ENCODE measurements around the gene ZNF362. TPM values are rescaled to one million over a fixed set of nuclear protein-coding genes. Genes with fewer than 3 reads are reported as not detected.

The ZNF362 gene
- 10 to 100 TPM; 21.4 to 21.8 TPM for total RNA-seq

GRCh38 chr1:33256471-33257206, at the start of gene ZNF362:
TSS of gene ZNF362 (plus strand) at chr1:33256492. CDS start at chr1:33270575, 14,083 bp downstream.
- Mint-ChIP-seq H3K9me3 (no peaks in the 10 kb centered on the region), H3K27me3 (peaks cover 2% of the 10 kb centered on the region), H3K27ac (peak within 1 kb of the TSS; percentile 100), H3K4me1 (peaks cover 27% of the 10 kb centered on the region), H3K36me3 (ENCODE audit: low read depth) (peaks cover 7% of the 10 kb centered on the region), H3K4me3 (peak within 1 kb of the TSS; percentile 99)
- peak; percentile 76 for DNase-seq
- POLR2A ChIA-PET = no interaction called here
- CTCF ChIA-PET = interaction anchor here (0.7 to 1.1 kb wide), 2 partner anchors 8 to 723 kb away, joined by 3 to 5 read pairs; no protein-coding TSS in a partner anchor

- no peak overlapping the region for H3K4me3 Mint-ChIP-seq
- POLR2A ChIA-PET = no interaction called here
- DNase-seq = no peak
- no peak overlapping the region for H3K27ac Mint-ChIP-seq
- peaks cover 46% of the 10 kb centered on the region for H3K27me3 Mint-ChIP-seq
- peaks cover 4% of the 10 kb centered on the region for H3K9me3 Mint-ChIP-seq
- CTCF ChIA-PET = no interaction called here
- H3K4me1 Mint-ChIP-seq = no peaks in the 10 kb centered on the region
- H3K36me3 Mint-ChIP-seq (ENCODE audit: low read depth) = no peaks in the 10 kb centered on the region
These were observed 44.3 kb upstream of the ZNF362 start for GRCh38 chr1:33211972-33212371.

GRCh38 chr1:33219886-33220661, 36.2 kb upstream of the ZNF362 start:
- Mint-ChIP-seq H3K9me3 (peaks cover 15% of the 10 kb centered on the region), H3K4me3 (no peak overlapping the region), H3K27me3 (peaks cover 11% of the 10 kb centered on the region), H3K27ac (no peak overlapping the region), H3K36me3 (ENCODE audit: low read depth) (no peaks in the 10 kb centered on the region), H3K4me1 (no peaks in the 10 kb centered on the region)
- no peak for DNase-seq
- POLR2A ChIA-PET = no interaction called here
- CTCF ChIA-PET = no interaction called here

- peaks cover 12% of the 10 kb centered on the region for H3K27me3 Mint-ChIP-seq
- no peak for DNase-seq
- POLR2A ChIA-PET = no interaction called here
- H3K4me1 Mint-ChIP-seq = no peaks in the 10 kb centered on the region
- H3K36me3 Mint-ChIP-seq (ENCODE audit: low read depth) = no peaks in the 10 kb centered on the region
- CTCF ChIA-PET = no interaction called here
- no peak overlapping the region for H3K4me3 Mint-ChIP-seq
- no peak overlapping the region for H3K27ac Mint-ChIP-seq
- peaks cover 17% of the 10 kb centered on the region for H3K9me3 Mint-ChIP-seq
These were observed 35.5 kb upstream of the ZNF362 start for GRCh38 chr1:33220676-33221384.

GRCh38 chr1:33221385-33221758, 34.9 kb upstream of the ZNF362 start:
- Mint-ChIP-seq H3K36me3 (ENCODE audit: low read depth) (no peaks in the 10 kb centered on the region), H3K4me3 (no peak overlapping the region), H3K4me1 (no peaks in the 10 kb centered on the region), H3K27ac (no peak overlapping the region), H3K9me3 (peaks cover 17% of the 10 kb centered on the region), H3K27me3 (peaks cover 14% of the 10 kb centered on the region)
- ChIA-PET POLR2A (no interaction called here), CTCF (no interaction called here)
- no peak for DNase-seq

GRCh38 chr1:33222381-33222780, 33.9 kb upstream of the ZNF362 start:
- H3K4me3 Mint-ChIP-seq = no peak overlapping the region
- POLR2A ChIA-PET = no interaction called here
- peaks cover 17% of the 10 kb centered on the region for H3K9me3 Mint-ChIP-seq
- no peaks in the 10 kb centered on the region for H3K36me3 Mint-ChIP-seq (ENCODE audit: low read depth)
- H3K27me3 Mint-ChIP-seq = peaks cover 17% of the 10 kb centered on the region
- no peak for DNase-seq
- CTCF ChIA-PET = interaction anchor here (0.6 kb wide), 1 partner anchor 398 kb away, joined by 3 read pairs; no protein-coding TSS in a partner anchor
- no peak overlapping the region for H3K27ac Mint-ChIP-seq
- no peaks in the 10 kb centered on the region for H3K4me1 Mint-ChIP-seq

- H3K9me3 Mint-ChIP-seq = peaks cover 17% of the 10 kb centered on the region
- peaks cover 1% of the 10 kb centered on the region for H3K4me1 Mint-ChIP-seq
- peaks cover 29% of the 10 kb centered on the region for H3K27me3 Mint-ChIP-seq
- H3K4me3 Mint-ChIP-seq = no peak overlapping the region
- POLR2A ChIA-PET = no interaction called here
- no peak for DNase-seq
- no peak overlapping the region for H3K27ac Mint-ChIP-seq
- CTCF ChIA-PET = no interaction called here
- no peaks in the 10 kb centered on the region for H3K36me3 Mint-ChIP-seq (ENCODE audit: low read depth)
These were observed 32.1 kb upstream of the ZNF362 start for GRCh38 chr1:33224166-33224707.

GRCh38 chr1:33225586-33225985, 30.7 kb upstream of the ZNF362 start:
- H3K9me3 Mint-ChIP-seq = peaks cover 17% of the 10 kb centered on the region
- H3K27me3 Mint-ChIP-seq = peaks cover 31% of the 10 kb centered on the region
- DNase-seq = no peak
- H3K4me3 Mint-ChIP-seq = no peak overlapping the region
- H3K27ac Mint-ChIP-seq = no peak overlapping the region
- no peaks in the 10 kb centered on the region for H3K36me3 Mint-ChIP-seq (ENCODE audit: low read depth)
- ChIA-PET POLR2A (interaction anchor here (0.8 kb wide), 1 partner anchor 136 kb away, joined by 3 read pairs; no protein-coding TSS in a partner anchor), CTCF (interaction anchor here (1.0 to 1.2 kb wide), 2 partner anchors 23 to 168 kb away, joined by 3 to 5 read pairs; no protein-coding TSS in a partner anchor)
- peaks cover 1% of the 10 kb centered on the region for H3K4me1 Mint-ChIP-seq

- no peak overlapping the region for H3K4me3 Mint-ChIP-seq
- H3K4me1 Mint-ChIP-seq = peaks cover 1% of the 10 kb centered on the region
- ChIA-PET CTCF (interaction anchor here (0.7 kb wide), 2 partner anchors 29 to 1689 kb away, joined by 3 read pairs; no protein-coding TSS in a partner anchor), POLR2A (no interaction called here)
- peaks cover 28% of the 10 kb centered on the region for H3K27me3 Mint-ChIP-seq
- H3K27ac Mint-ChIP-seq = no peak overlapping the region
- H3K9me3 Mint-ChIP-seq = peaks cover 12% of the 10 kb centered on the region
- no peak for DNase-seq
- no peaks in the 10 kb centered on the region for H3K36me3 Mint-ChIP-seq (ENCODE audit: low read depth)
These were observed 27.3 kb upstream of the ZNF362 start for GRCh38 chr1:33228935-33229487.

GRCh38 chr1:33231166-33231565, 25.1 kb upstream of the ZNF362 start:
- peaks cover 18% of the 10 kb centered on the region for H3K27me3 Mint-ChIP-seq
- CTCF ChIA-PET = no interaction called here
- H3K36me3 Mint-ChIP-seq (ENCODE audit: low read depth) = no peaks in the 10 kb centered on the region
- no peak for DNase-seq
- POLR2A ChIA-PET = no interaction called here
- no peak overlapping the region for H3K27ac Mint-ChIP-seq
- H3K9me3 Mint-ChIP-seq = no peaks in the 10 kb centered on the region
- H3K4me1 Mint-ChIP-seq = peaks cover 1% of the 10 kb centered on the region
- H3K4me3 Mint-ChIP-seq = no peak overlapping the region

- Mint-ChIP-seq H3K27me3 (peaks cover 13% of the 10 kb centered on the region), H3K27ac (no peak overlapping the region), H3K4me1 (peaks cover 7% of the 10 kb centered on the region), H3K4me3 (no peak overlapping the region), H3K9me3 (no peaks in the 10 kb centered on the region), H3K36me3 (ENCODE audit: low read depth) (no peaks in the 10 kb centered on the region)
- no peak for DNase-seq
- CTCF ChIA-PET = no interaction called here
- POLR2A ChIA-PET = no interaction called here
These were observed 23.6 kb upstream of the ZNF362 start for GRCh38 chr1:33232716-33233115.

- Mint-ChIP-seq H3K9me3 (no peaks in the 10 kb centered on the region), H3K4me3 (no peak overlapping the region), H3K27me3 (peaks cover 2% of the 10 kb centered on the region), H3K27ac (no peak overlapping the region), H3K36me3 (ENCODE audit: low read depth) (no peaks in the 10 kb centered on the region), H3K4me1 (peaks cover 7% of the 10 kb centered on the region)
- DNase-seq = no peak
- ChIA-PET POLR2A (no interaction called here), CTCF (interaction anchor here (0.6 kb wide), 1 partner anchor 64 kb away, joined by 3 read pairs; no protein-coding TSS in a partner anchor)
These were observed 22.2 kb upstream of the ZNF362 start for GRCh38 chr1:33234131-33234530.

Measured in activated CD4-positive, alpha-beta T cell treated with anti-CD3 and anti-CD28 coated beads, Interleukin-2, amount 10 ng/mL, durations not matched to agents 7 days and 5 days (primary cell).